Measurements from ENCODE around the gene KCNJ5. TPM values are rescaled to one million over a fixed set of nuclear protein-coding genes. Genes with fewer than 3 reads are reported as not detected.

KCNJ5 gene
- total and polyA plus RNA-seq, 2 of the 4 experiments (the other 2 are of a cell fraction): 0.07 to 0.18 TPM

DNA sequence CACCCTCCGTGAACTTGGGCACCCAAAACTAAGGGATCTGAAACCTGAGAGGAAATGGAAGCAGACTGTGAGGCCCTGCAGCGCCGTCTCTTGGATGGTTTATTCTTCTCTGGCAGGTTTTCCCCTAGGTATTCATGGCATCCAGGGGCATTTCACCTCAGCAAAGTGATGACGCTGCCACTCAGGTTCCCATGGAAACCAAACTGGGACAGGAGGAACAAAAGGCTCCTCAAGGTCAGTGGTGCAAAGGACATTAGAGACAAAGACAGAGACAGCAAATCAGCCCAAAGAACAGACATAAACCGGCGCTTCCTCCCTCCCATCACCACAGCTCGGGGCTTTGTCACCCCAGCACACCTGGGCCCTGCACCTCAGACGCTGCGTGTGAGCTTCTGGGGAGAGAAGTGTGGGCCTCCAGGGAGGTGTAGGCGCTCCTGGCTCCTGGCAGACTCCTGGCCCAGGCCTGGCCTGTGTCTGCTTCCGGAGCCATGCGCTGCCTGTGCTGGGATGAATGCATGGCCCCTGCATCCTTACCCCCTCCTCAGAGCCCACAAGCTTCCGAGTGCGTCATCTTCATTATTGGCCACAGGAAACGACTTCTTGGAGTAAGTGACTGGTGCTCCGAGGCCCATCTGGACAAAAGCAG is 45.6 kb downstream of the KCNJ5 start:
- H3K27me3 ChIP-seq (ENCODE audit: control insufficient read depth, insufficient read depth, low read length): peaks cover 40% of the 10 kb centered on the region
- intact Hi-C loops (cut with micrococcal nuclease): no loop called here
- H3K56ac ChIP-seq (ENCODE audit: extremely low read depth, insufficient read depth, low read length): no peak overlapping the region
- H3K18ac ChIP-seq (ENCODE audit: low read depth, low read length): no peak overlapping the region
- no peak overlapping the region for H2AK9ac ChIP-seq (replicated peaks; ENCODE audit: low read depth, low read length, poor library complexity)
- H3K9me3 ChIP-seq (ENCODE audit: control insufficient read depth, insufficient read depth, low read length): no peaks in the 10 kb centered on the region
- H2BK120ac ChIP-seq (ENCODE audit: low read depth, low read length): no peak overlapping the region
- H4K20me1 ChIP-seq (ENCODE audit: insufficient read depth, low read length): no peaks in the 10 kb centered on the region
- CTCF ChIA-PET: no interaction called here
- no peak overlapping the region for H3K4ac ChIP-seq (ENCODE audit: low read depth, low read length)
- TF ChIP-seq, protein P1, sequence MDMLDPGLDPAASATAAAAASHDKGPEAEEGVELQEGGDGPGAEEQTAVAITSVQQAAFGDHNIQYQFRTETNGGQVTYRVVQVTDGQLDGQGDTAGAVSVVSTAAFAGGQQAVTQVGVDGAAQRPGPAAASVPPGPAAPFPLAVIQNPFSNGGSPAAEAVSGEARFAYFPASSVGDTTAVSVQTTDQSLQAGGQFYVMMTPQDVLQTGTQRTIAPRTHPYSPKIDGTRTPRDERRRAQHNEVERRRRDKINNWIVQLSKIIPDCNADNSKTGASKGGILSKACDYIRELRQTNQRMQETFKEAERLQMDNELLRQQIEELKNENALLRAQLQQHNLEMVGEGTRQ (IDR thresholded peaks at IDR 0.05; ENCODE audit: low read depth, low read length): no peak
- TF ChIP-seq NFE2L2 (IDR thresholded peaks at IDR 0.05; ENCODE audit: low read depth, low read length) (no peak), MAZ (IDR thresholded peaks at IDR 0.05; ENCODE audit: borderline replicate concordance, low read depth, low read length) (no peak), CEBPB (IDR thresholded peaks at IDR 0.05; ENCODE audit: low read depth, low read length) (no peak), RCOR1 (IDR thresholded peaks at IDR 0.05; ENCODE audit: insufficient replicate concordance, low read length) (no peak), MAFK (IDR thresholded peaks at IDR 0.05; ENCODE audit: low read depth, low read length) (no peak), RAD21 (IDR thresholded peaks at IDR 0.05; ENCODE audit: low read length) (no peak), SMC3 (IDR thresholded peaks at IDR 0.05; ENCODE audit: low read depth, low read length) (no peak)
- TF ChIP-seq, protein P2, sequence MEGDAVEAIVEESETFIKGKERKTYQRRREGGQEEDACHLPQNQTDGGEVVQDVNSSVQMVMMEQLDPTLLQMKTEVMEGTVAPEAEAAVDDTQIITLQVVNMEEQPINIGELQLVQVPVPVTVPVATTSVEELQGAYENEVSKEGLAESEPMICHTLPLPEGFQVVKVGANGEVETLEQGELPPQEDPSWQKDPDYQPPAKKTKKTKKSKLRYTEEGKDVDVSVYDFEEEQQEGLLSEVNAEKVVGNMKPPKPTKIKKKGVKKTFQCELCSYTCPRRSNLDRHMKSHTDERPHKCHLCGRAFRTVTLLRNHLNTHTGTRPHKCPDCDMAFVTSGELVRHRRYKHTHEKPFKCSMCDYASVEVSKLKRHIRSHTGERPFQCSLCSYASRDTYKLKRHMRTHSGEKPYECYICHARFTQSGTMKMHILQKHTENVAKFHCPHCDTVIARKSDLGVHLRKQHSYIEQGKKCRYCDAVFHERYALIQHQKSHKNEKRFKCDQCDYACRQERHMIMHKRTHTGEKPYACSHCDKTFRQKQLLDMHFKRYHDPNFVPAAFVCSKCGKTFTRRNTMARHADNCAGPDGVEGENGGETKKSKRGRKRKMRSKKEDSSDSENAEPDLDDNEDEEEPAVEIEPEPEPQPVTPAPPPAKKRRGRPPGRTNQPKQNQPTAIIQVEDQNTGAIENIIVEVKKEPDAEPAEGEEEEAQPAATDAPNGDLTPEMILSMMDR (conservative IDR thresholded peaks at IDR 0.05; ENCODE audit: low read depth, low read length): no peak
- no peak overlapping the region for H2BK15ac ChIP-seq (ENCODE audit: low read depth, low read length)
- ATAC-seq (ENCODE audit: low read depth) (no peak), DNase-seq (no peak)
- no peaks in the 10 kb centered on the region for H3K79me1 ChIP-seq (ENCODE audit: low read depth in 1 of 2, low read length in 2 of 2)
- WGBS, 2 experiments (ENCODE audit: extremely low coverage in 2 of 2, insufficient read length in 1 of 2): 80% methylated on average over 3 of the region's 16 CpGs; no CpG with 5 or more reads in 1 of the 2 experiments
- no peak overlapping the region for H4K91ac ChIP-seq (ENCODE audit: insufficient read depth, low read depth, low read length)
- no peak overlapping the region for H2BK20ac ChIP-seq (ENCODE audit: low read depth, low read length)
- H4K5ac ChIP-seq (ENCODE audit: low read depth, low read length): no peak overlapping the region
- POLR2A ChIA-PET (ENCODE audit: unreplicated experiment): no interaction called here
- BruUV-seq (replicated peaks): no TSS peak
- no peaks in the 10 kb centered on the region for H3K9me1 ChIP-seq (ENCODE audit: insufficient read depth, low read length)
- no peak overlapping the region for H3K23ac ChIP-seq (ENCODE audit: low read depth, low read length)
- H3K27ac ChIP-seq (ENCODE audit: insufficient read depth, low read length): no peak overlapping the region
- no peak overlapping the region for H3K9ac ChIP-seq (ENCODE audit: low read depth, low read length)
- H3K14ac ChIP-seq (replicated peaks; ENCODE audit: low read depth, low read length): no peak overlapping the region
- no peaks in the 10 kb centered on the region for H3K36me3 ChIP-seq (ENCODE audit: control insufficient read depth, insufficient read depth, low read length)
- H2AFZ ChIP-seq (replicated peaks; ENCODE audit: low read length, poor library complexity): peak overlapping the region; percentile 21
- in situ Hi-C loops (cut with MboI; ENCODE audit: low sequenced_read_pairs): no loop called here
- H2BK5ac ChIP-seq (ENCODE audit: low read depth, low read length, poor library complexity, severe bottlenecking): no peak overlapping the region
- H3K4me1 ChIP-seq (ENCODE audit: control insufficient read depth, insufficient read depth, low read length): no peaks in the 10 kb centered on the region; the same call in 1 of the 2 replicates
- H4K8ac ChIP-seq (ENCODE audit: low read depth in 2 of 2, low read length in 2 of 2): no peak overlapping the region
- dilution Hi-C loops (cut with HindIII; ENCODE audit: low sequenced_read_pairs, unreplicated experiment): no loop called here
- no peak overlapping the region for H3K4me2 ChIP-seq (ENCODE audit: low read depth, low read length)
- no peak overlapping the region for H2AK5ac ChIP-seq (ENCODE audit: low read depth, low read length)
- no peak overlapping the region for H3K4me3 ChIP-seq (ENCODE audit: insufficient read depth, low read depth, low read length)
